IgD-negative memory B cell (primary cell): Measurements from ENCODE around the gene HABP2. TPM values are rescaled to one million over a fixed set of nuclear protein-coding genes. Genes with fewer than 3 reads are reported as not detected.

Experiments
- H3K27ac Mint-ChIP-seq, 3 donors: one replicate each; pipeline ENCODE4 v1.8.0; 2020 to 2022; ENCODE audit warnings: mild to moderate bottlenecking in 3 of 3, mixed read lengths in 3 of 3, moderate library complexity in 1 of 3
- H3K27me3 Mint-ChIP-seq: one replicate; pipeline ENCODE4 v1.8.0; 2021; ENCODE audit warnings: mixed read lengths
- H3K36me3 Mint-ChIP-seq: one replicate; pipeline ENCODE4 v1.8.0; 2020; ENCODE audit warnings: mild to moderate bottlenecking, mixed read lengths
- H3K4me1 Mint-ChIP-seq, 3 donors: one replicate each; pipeline ENCODE4 v1.8.0; 2020 to 2022; ENCODE audit warnings: mixed read lengths in 3 of 3, mild to moderate bottlenecking in 1 of 3
- H3K4me3 Mint-ChIP-seq, 4 donors: one replicate each; pipeline ENCODE4 v1.8.0; 2020 to 2022; ENCODE audit warnings: mild to moderate bottlenecking in 4 of 4, mixed read lengths in 4 of 4, moderate library complexity in 3 of 4
- H3K9me3 Mint-ChIP-seq, 3 donors: one replicate each; pipeline ENCODE4 v1.8.0; 2020 to 2021; ENCODE audit warnings: mixed read lengths in 3 of 3, mild to moderate bottlenecking in 1 of 3
- polyA plus RNA-seq: library from polyadenylated mRNA; unstranded; fragments of 300-500 nt; fragmentation: Illumina TruSeq; gene quantifications from one replicate; pipeline ENCODE4 v1.2.3, GENCODE V29; 2021

HABP2 gene
- polyA plus RNA-seq, 1 donor from 2014 or later: not detected

DNA sequence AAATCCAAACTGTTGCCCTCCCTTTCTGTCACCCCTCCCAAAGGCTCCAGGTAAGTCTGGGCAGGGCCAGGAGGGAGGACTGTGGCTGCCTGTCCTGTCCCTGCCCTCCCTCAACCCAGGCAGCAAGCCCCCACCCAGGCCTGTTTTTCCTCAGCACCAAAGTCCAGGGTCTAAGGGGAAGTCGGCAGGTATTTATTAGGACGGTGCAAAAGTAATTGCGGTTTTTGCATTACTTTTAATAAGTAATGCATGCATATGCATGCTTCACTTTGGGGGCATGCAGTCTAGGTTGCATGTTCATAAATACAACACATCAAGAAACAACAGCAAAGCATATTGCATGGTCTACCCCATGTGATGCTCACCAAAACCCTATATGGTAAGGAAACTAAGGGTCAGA, 15.2 kb upstream of the HABP2 start:
- no peaks in the 10 kb centered on the region for H3K36me3 Mint-ChIP-seq
- H3K27ac Mint-ChIP-seq: no peak overlapping the region
- H3K27me3 Mint-ChIP-seq: peaks cover 4% of the 10 kb centered on the region
- peaks cover 0 to 2% (median 0%) of the 10 kb centered on the region in 3 donors for H3K9me3 Mint-ChIP-seq
- no peaks in the 10 kb centered on the region for H3K4me1 Mint-ChIP-seq
- no peak overlapping the region for H3K4me3 Mint-ChIP-seq

DNA sequence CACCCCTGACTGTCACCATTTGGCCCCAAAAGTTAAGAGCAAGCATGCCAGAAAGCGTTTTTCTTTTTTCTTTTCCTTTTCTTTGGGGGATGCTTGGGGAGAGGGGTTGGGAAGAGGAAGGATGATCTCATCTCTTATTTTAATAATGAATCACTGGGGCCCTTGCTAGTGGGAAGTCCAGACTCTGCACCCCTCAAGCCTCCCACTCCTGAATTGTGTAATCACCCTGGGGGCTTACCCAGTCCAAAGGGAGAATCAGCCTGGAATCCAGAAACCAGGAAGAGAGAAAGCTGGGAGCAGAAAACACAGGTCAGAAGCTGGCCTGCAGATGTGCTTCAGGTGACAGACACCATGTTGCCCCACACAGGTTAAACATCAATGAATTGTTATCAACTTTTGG, 14.7 kb upstream of the HABP2 start:
- no peak overlapping the region for H3K4me3 Mint-ChIP-seq
- H3K27me3 Mint-ChIP-seq: peaks cover 4% of the 10 kb centered on the region
- no peaks in the 10 kb centered on the region for H3K4me1 Mint-ChIP-seq
- no peaks in the 10 kb centered on the region for H3K36me3 Mint-ChIP-seq
- H3K27ac Mint-ChIP-seq: no peak overlapping the region
- peaks cover 0 to 2% (median 0%) of the 10 kb centered on the region in 3 donors for H3K9me3 Mint-ChIP-seq

DNA sequence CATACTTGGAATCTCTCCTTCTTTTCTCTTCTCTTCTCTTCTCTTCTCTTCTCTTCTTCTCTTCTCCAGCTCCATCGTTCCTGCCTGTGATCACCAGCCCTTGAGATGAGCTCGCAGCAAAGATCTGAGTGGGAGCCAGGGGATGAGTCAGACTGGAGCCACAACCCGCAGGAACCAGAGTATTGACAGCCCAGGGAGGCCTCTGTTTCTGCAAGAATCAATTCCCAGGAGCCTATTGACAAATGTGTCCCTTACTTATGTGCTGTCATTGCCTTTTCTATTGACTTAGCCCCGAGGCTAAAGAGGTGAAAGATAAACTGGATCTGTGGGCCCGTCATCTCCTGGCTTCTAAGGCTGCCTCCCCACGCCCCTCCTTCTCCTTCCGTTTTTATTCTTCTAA, 13.1 kb upstream of the HABP2 start:
- Mint-ChIP-seq H3K36me3 (no peaks in the 10 kb centered on the region), H3K27ac (no peak overlapping the region), H3K27me3 (no peaks in the 10 kb centered on the region), H3K9me3 (peaks cover 0 to 2% (median 0%) of the 10 kb centered on the region in 3 donors), H3K4me3 (no peak overlapping the region), H3K4me1 (no peaks in the 10 kb centered on the region)

- H3K27me3 Mint-ChIP-seq: peaks cover under 1% of the 10 kb centered on the region
- H3K9me3 Mint-ChIP-seq: peaks cover 0 to 2% (median 0%) of the 10 kb centered on the region in 3 donors
- H3K4me1 Mint-ChIP-seq: no peaks in the 10 kb centered on the region
- H3K4me3 Mint-ChIP-seq: no peak overlapping the region
- no peak overlapping the region for H3K27ac Mint-ChIP-seq
- no peaks in the 10 kb centered on the region for H3K36me3 Mint-ChIP-seq
Observed at GRCh38 chr10:113540845-113541548, 11.9 kb upstream of the HABP2 start.

DNA sequence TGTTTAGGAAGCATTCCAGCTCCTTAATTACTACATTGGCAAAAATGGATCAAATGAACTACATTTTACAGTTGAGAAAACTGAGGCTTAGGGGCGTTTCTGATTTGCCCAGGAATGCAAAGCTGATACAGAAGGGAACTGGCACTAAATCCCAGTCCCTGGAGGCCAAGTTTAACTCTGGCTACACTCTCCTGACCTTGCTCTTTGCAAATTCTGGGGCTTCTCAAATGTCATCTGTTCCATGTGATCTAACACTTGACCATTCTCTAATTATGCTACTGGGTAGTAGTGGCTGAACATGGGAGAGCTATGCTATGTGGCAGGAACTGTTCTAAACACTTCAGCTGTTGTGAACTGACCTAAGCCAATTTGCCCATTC, 11.3 kb upstream of the HABP2 start:
- no peak overlapping the region for H3K27ac Mint-ChIP-seq
- no peaks in the 10 kb centered on the region for H3K4me1 Mint-ChIP-seq
- peaks cover 0 to 2% (median 0%) of the 10 kb centered on the region in 3 donors for H3K9me3 Mint-ChIP-seq
- H3K36me3 Mint-ChIP-seq: no peaks in the 10 kb centered on the region
- H3K27me3 Mint-ChIP-seq: peaks cover 2% of the 10 kb centered on the region
- H3K4me3 Mint-ChIP-seq: no peak overlapping the region

- Mint-ChIP-seq H3K4me3 (no peak overlapping the region), H3K27ac (no peak overlapping the region), H3K9me3 (peaks cover 0 to 2% (median 0%) of the 10 kb centered on the region in 3 donors), H3K36me3 (no peaks in the 10 kb centered on the region), H3K4me1 (no peaks in the 10 kb centered on the region), H3K27me3 (peaks cover 2% of the 10 kb centered on the region)
Observed at GRCh38 chr10:113543107-113543955, 9.5 kb upstream of the HABP2 start.

DNA sequence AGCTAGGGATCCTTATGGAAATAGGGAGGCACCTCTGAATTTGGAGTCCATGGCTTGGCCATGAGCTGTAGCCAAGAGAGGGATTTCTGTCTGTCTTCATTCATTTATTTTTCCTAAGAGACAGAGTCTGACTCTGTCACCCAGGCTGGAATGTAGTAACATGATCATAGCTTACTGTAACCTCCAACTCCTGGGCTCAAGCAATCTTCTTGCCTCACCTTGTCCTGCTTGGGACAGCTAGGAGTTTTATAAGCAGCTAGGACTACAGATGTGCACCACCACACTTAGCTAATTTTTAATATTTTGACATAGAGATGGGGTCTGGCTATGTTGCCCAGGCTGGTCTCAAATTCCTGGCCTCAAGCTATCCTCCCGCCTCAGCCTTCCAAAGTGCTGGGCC, 8.5 kb upstream of the HABP2 start:
- H3K36me3 Mint-ChIP-seq: no peaks in the 10 kb centered on the region
- peaks cover 2% of the 10 kb centered on the region for H3K27me3 Mint-ChIP-seq
- H3K4me1 Mint-ChIP-seq: no peaks in the 10 kb centered on the region
- no peak overlapping the region for H3K4me3 Mint-ChIP-seq
- H3K9me3 Mint-ChIP-seq: peaks cover 0 to under 1% (median 0%) of the 10 kb centered on the region in 3 donors
- H3K27ac Mint-ChIP-seq: no peak overlapping the region

- H3K4me1 Mint-ChIP-seq: peaks cover 0 to 6% (median 0%) of the 10 kb centered on the region in 3 donors
- H3K27ac Mint-ChIP-seq: no peak overlapping the region
- no peaks in the 10 kb centered on the region for H3K9me3 Mint-ChIP-seq
- no peaks in the 10 kb centered on the region for H3K36me3 Mint-ChIP-seq
- no peak overlapping the region for H3K4me3 Mint-ChIP-seq
- peaks cover 2% of the 10 kb centered on the region for H3K27me3 Mint-ChIP-seq
Observed at GRCh38 chr10:113547426-113547825, 5.4 kb upstream of the HABP2 start.

DNA sequence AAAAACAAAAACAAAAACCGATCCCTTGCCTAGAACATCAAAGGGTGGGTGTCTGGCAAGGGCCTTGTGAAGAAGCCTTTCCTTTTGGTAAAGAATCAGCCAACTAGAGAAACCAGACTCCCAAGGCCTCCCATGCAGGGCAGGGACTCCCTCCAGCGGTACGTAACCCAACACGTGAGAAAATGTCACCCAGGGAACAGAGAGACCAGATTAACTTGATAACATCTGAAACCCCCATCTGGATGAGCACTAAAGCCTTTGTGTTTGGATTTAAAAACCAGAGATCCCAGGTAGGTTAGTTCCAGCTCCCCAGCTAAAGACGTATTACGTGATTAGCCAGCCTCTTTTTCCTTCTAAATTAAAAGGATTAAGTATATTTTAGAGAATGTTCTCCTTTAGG, 3.0 kb upstream of the HABP2 start:
- Mint-ChIP-seq H3K27me3 (peaks cover 2% of the 10 kb centered on the region), H3K9me3 (no peaks in the 10 kb centered on the region), H3K36me3 (no peaks in the 10 kb centered on the region), H3K27ac (no peak overlapping the region), H3K4me3 (no peak overlapping the region), H3K4me1 (peaks cover 0 to 6% (median 0%) of the 10 kb centered on the region in 3 donors)

GRCh38 chr10:113550365-113550764, 2.5 kb upstream of the HABP2 start:
- peaks cover 0 to 6% (median 0%) of the 10 kb centered on the region in 3 donors for H3K4me1 Mint-ChIP-seq
- no peaks in the 10 kb centered on the region for H3K9me3 Mint-ChIP-seq
- peaks cover 2% of the 10 kb centered on the region for H3K27me3 Mint-ChIP-seq
- H3K4me3 Mint-ChIP-seq: peak overlapping the region in 1 of 4 donors; percentile 39
- no peak overlapping the region for H3K27ac Mint-ChIP-seq
- no peaks in the 10 kb centered on the region for H3K36me3 Mint-ChIP-seq

GRCh38 chr10:113552014-113552413, 839 bp upstream of the HABP2 start:
- H3K27ac Mint-ChIP-seq: no peak overlapping the region
- no peaks in the 10 kb centered on the region for H3K36me3 Mint-ChIP-seq
- H3K27me3 Mint-ChIP-seq: no peaks in the 10 kb centered on the region
- H3K4me3 Mint-ChIP-seq: no peak overlapping the region
- no peaks in the 10 kb centered on the region for H3K9me3 Mint-ChIP-seq
- H3K4me1 Mint-ChIP-seq: peaks cover 0 to 6% (median 0%) of the 10 kb centered on the region in 3 donors

GRCh38 chr10:113553149-113553548, 296 bp downstream of the HABP2 start:
- Mint-ChIP-seq H3K4me3 (no peak overlapping the region), H3K27me3 (no peaks in the 10 kb centered on the region), H3K9me3 (no peaks in the 10 kb centered on the region), H3K27ac (no peak overlapping the region), H3K36me3 (no peaks in the 10 kb centered on the region), H3K4me1 (peaks cover 0 to 6% (median 4%) of the 10 kb centered on the region in 3 donors)

- peak overlapping the region in 1 of 3 donors; percentile 31 for H3K27ac Mint-ChIP-seq
- H3K4me3 Mint-ChIP-seq: no peak overlapping the region
- H3K4me1 Mint-ChIP-seq: peaks cover 0 to 6% (median 4%) of the 10 kb centered on the region in 3 donors
Observed at GRCh38 chr10:113554214-113554613, 1.4 kb downstream of the HABP2 start.

GRCh38 chr10:113555245-113555644, 2.4 kb downstream of the HABP2 start:
- H3K27me3 Mint-ChIP-seq: peaks cover 2% of the 10 kb centered on the region
- H3K27ac Mint-ChIP-seq: no peak overlapping the region
- no peak overlapping the region for H3K4me3 Mint-ChIP-seq
- H3K4me1 Mint-ChIP-seq: peaks cover 0 to 5% (median 4%) of the 10 kb centered on the region in 3 donors
- no peaks in the 10 kb centered on the region for H3K9me3 Mint-ChIP-seq
- no peaks in the 10 kb centered on the region for H3K36me3 Mint-ChIP-seq

More at GRCh38 chr10:113554214-113554613, 1.4 kb downstream of the HABP2 start:
- H3K27me3 Mint-ChIP-seq: no peaks in the 10 kb centered on the region
- no peaks in the 10 kb centered on the region for H3K9me3 Mint-ChIP-seq
- no peaks in the 10 kb centered on the region for H3K36me3 Mint-ChIP-seq

- Mint-ChIP-seq H3K36me3 (no peaks in the 10 kb centered on the region), H3K27me3 (peaks cover 2% of the 10 kb centered on the region), H3K4me3 (no peak overlapping the region), H3K27ac (no peak overlapping the region), H3K9me3 (no peaks in the 10 kb centered on the region), H3K4me1 (peaks cover 0 to 4% (median under 1%) of the 10 kb centered on the region in 3 donors)
Observed at GRCh38 chr10:113555751-113556150, 2.9 kb downstream of the HABP2 start.
